ENCODE data around the gene HOXB5.

The HOXB5 gene

GRCh38 chr17:48601207-48601538 lies 7.6 kb upstream of the HOXB5 start:
- TF ChIP-seq, protein P1, sequence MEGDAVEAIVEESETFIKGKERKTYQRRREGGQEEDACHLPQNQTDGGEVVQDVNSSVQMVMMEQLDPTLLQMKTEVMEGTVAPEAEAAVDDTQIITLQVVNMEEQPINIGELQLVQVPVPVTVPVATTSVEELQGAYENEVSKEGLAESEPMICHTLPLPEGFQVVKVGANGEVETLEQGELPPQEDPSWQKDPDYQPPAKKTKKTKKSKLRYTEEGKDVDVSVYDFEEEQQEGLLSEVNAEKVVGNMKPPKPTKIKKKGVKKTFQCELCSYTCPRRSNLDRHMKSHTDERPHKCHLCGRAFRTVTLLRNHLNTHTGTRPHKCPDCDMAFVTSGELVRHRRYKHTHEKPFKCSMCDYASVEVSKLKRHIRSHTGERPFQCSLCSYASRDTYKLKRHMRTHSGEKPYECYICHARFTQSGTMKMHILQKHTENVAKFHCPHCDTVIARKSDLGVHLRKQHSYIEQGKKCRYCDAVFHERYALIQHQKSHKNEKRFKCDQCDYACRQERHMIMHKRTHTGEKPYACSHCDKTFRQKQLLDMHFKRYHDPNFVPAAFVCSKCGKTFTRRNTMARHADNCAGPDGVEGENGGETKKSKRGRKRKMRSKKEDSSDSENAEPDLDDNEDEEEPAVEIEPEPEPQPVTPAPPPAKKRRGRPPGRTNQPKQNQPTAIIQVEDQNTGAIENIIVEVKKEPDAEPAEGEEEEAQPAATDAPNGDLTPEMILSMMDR (IDR thresholded peaks at IDR 0.05) = no peak
- no peak for TF ChIP-seq ZFX (IDR thresholded peaks at IDR 0.05; ENCODE audit: borderline replicate concordance)
- 0 out of 2 replicates have a peak overlapping the region, but pooled peaks have one; percentile 12 for H3K27ac ChIP-seq

DNA sequence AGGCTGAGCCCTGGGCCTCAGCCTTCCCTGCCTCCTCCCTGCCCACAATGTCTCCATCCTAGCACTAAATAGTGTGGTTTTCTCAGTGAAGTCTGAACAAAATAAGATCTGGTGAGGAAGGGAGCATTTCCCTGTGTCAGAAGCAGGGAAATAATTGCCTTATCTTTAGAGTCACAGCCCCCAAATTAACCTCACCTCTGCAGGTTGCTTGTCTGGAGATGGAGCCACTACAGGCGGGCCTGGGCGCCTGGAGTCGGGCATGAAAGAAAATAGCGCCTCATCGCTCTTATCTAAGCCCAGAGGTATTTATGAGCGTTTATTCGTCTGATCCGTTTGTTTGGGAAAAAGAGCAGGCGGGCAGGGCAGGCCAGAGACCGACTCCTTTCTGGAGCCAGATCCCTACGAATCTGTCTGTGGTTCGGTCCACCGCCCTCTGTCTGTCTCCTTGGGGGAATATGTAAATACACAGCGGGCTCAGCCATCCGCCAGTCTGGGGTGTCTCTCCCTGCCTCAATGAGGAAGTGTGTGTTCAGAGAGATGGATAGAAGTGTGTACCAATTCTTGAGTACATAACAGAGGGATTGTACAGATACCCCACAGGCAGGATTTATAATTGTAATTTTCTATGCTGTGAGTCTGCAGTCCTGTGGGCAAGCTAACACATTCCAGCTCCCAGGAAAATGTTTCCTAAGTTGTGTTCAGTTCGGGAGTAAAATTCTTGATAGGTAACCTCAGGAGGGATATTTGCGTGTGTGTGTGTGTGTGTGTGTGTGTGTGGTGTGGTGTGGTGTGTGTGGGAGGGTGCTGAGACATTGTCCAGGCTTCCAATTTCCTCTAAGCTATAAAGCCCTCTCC lies 6.9 kb upstream of the HOXB5 start:
- TF ChIP-seq ZFX (IDR thresholded peaks at IDR 0.05; ENCODE audit: borderline replicate concordance) = no peak
- TF ChIP-seq, protein P1 (IDR thresholded peaks at IDR 0.05) = no peak
- 0 out of 2 replicates have a peak overlapping the region, but pooled peaks have one; percentile 12 for H3K27ac ChIP-seq

- H3K27ac ChIP-seq = 0 out of 2 replicates have a peak overlapping the region, but pooled peaks have one; percentile 12
- TF ChIP-seq ZFX (IDR thresholded peaks at IDR 0.05; ENCODE audit: borderline replicate concordance) = no peak
- TF ChIP-seq, protein P1 (IDR thresholded peaks at IDR 0.05) = no peak
These were observed 5.8 kb upstream of the HOXB5 start for GRCh38 chr17:48599354-48599753.

GRCh38 chr17:48598736-48599135 lies 5.2 kb upstream of the HOXB5 start:
- no peak overlapping the region for H3K27ac ChIP-seq
- no peak for TF ChIP-seq ZFX (IDR thresholded peaks at IDR 0.05; ENCODE audit: borderline replicate concordance)
- TF ChIP-seq, protein P1 (IDR thresholded peaks at IDR 0.05) = no peak

GRCh38 chr17:48597778-48598631 lies 4.4 kb upstream of the HOXB5 start:
- H3K27ac ChIP-seq = no peak overlapping the region
- TF ChIP-seq, protein P1 (IDR thresholded peaks at IDR 0.05) = no peak
- no peak for TF ChIP-seq ZFX (IDR thresholded peaks at IDR 0.05; ENCODE audit: borderline replicate concordance)

- TF ChIP-seq, protein P1 (IDR thresholded peaks at IDR 0.05) = no peak
- no peak for TF ChIP-seq ZFX (IDR thresholded peaks at IDR 0.05; ENCODE audit: borderline replicate concordance)
- H3K27ac ChIP-seq = no peak overlapping the region
These were observed 3.9 kb upstream of the HOXB5 start for GRCh38 chr17:48597528-48597777.
